Brain microvascular endothelial cell (primary cell): ENCODE results near the gene KIF3A.

Experiments used
- DNase-seq: peaks from one replicate; pipeline ENCODE4 v3.0.0-alpha.2; 2020
- H3K27ac ChIP-seq: fragments of 250-450 bp; sonication (Bioruptor Pico); 2 replicates; pipeline ENCODE4 v1.5.1; 2020; ENCODE audit warnings: mild to moderate bottlenecking, moderate library complexity
- H3K27me3 ChIP-seq: fragments of 250-450 bp; sonication (Bioruptor Pico); replicated peaks from 2 replicates; pipeline ENCODE4 v1.5.1; 2020; ENCODE audit warnings: mild to moderate bottlenecking
- H3K36me3 ChIP-seq: fragments of 250-450 bp; sonication (Bioruptor Pico); replicated peaks from 2 replicates; pipeline ENCODE4 v1.5.1; 2020; ENCODE audit warnings: mild to moderate bottlenecking
- H3K4me3 ChIP-seq: 2 replicates; pipeline ENCODE4 v1.5.1; 2011; ENCODE audit warnings: low read depth, mild to moderate bottlenecking, control low read depth, low read length, moderate library complexity
- in situ Hi-C: cut with HindIII; loops from 2 replicates; pipeline ENCODE4 v1.10.0; 2017; ENCODE audit warnings: low sequenced_read_pairs, low pct_ligation_motif_present
- TF ChIP-seq, protein P1 (sequence below): IDR thresholded peaks from 2 replicates; pipeline ENCODE4 v1.5.1; 2011; ENCODE audit warnings: low read depth, mild to moderate bottlenecking, moderate library complexity, low read length, control low read depth, inconsistent platforms; ENCODE audit errors: missing control alignments

The KIF3A gene

DNA sequence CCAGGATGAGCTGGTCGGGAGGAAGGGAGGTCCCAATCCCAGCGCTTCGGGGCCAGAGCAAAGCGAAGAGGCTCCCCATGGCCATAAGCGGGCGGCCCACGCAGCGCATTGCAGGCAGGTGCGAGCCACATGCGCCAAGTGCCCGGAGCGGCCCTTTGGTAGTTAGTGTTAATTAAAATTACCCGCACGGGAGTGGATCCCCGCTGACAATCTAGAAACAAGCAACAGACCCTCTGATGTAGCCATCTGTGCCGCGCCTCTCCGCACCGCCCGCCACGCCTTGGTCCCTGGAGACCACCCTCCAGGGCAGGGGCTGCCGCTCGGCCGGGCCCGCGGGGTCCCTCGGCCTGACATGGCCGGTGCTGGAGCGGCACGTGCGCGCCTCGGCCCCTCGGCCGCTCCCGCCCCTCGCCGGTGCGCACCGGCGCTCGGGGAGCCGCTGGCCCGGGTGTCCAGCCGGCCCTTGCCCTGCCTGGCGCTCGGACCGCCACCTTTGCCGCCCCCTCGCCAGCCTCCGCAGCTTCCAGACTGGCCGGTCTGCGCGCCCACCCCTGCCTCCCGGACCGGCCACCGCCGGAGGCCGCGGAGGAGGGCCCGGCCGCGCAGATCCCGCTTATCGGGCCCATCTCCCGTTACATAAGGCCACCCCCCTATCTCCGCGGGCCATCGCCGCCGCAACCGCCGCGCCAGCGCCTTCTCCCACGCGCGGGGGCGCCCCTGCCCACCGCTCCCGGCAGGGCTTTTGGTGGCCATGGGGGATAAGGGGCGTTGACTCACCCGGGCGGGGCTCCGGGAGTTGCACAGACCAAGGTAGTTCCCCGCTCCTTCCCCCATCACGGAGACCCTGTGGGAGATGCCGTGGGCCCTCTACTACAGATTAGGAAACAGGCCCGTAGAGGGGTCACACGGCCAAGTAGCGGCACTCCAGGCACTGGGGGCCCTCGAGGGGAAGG, 81.2 kb downstream of the KIF3A start:
- TF ChIP-seq, protein P1, sequence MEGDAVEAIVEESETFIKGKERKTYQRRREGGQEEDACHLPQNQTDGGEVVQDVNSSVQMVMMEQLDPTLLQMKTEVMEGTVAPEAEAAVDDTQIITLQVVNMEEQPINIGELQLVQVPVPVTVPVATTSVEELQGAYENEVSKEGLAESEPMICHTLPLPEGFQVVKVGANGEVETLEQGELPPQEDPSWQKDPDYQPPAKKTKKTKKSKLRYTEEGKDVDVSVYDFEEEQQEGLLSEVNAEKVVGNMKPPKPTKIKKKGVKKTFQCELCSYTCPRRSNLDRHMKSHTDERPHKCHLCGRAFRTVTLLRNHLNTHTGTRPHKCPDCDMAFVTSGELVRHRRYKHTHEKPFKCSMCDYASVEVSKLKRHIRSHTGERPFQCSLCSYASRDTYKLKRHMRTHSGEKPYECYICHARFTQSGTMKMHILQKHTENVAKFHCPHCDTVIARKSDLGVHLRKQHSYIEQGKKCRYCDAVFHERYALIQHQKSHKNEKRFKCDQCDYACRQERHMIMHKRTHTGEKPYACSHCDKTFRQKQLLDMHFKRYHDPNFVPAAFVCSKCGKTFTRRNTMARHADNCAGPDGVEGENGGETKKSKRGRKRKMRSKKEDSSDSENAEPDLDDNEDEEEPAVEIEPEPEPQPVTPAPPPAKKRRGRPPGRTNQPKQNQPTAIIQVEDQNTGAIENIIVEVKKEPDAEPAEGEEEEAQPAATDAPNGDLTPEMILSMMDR: no peak
- no peak overlapping the region for H3K27ac ChIP-seq
- H3K4me3 ChIP-seq: peak overlapping the region; percentile 42
- DNase-seq: no peak
- H3K36me3 ChIP-seq: no peaks in the 10 kb centered on the region
- no peaks in the 10 kb centered on the region for H3K27me3 ChIP-seq
- in situ Hi-C loops: no loop called here

DNA sequence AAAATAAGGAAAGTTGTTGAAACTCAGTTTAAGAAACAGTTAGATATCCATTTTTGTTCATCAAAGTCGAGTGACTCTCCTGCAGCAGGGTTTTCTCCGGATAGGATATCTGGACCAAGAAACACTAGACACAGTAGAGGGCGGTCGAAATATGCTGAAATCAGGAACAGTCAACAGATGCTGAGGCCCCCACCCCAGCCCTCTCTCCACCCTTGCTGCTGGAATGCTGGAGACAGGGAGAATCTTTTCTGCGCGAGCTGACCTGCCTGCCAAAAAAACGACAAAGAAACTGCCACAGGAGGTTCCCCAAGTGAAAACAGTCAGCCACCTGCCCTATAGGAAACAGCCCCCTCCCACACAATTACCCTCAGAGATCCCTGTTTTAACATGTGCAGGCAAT, 83.6 kb downstream of the KIF3A start:
- Histone ChIP-seq H3K27me3 (no peaks in the 10 kb centered on the region), H3K4me3 (no peak overlapping the region), H3K36me3 (no peaks in the 10 kb centered on the region), H3K27ac (no peak overlapping the region)
- DNase-seq: no peak
- TF ChIP-seq, protein P1: no peak
- in situ Hi-C loops: no loop called here

DNA sequence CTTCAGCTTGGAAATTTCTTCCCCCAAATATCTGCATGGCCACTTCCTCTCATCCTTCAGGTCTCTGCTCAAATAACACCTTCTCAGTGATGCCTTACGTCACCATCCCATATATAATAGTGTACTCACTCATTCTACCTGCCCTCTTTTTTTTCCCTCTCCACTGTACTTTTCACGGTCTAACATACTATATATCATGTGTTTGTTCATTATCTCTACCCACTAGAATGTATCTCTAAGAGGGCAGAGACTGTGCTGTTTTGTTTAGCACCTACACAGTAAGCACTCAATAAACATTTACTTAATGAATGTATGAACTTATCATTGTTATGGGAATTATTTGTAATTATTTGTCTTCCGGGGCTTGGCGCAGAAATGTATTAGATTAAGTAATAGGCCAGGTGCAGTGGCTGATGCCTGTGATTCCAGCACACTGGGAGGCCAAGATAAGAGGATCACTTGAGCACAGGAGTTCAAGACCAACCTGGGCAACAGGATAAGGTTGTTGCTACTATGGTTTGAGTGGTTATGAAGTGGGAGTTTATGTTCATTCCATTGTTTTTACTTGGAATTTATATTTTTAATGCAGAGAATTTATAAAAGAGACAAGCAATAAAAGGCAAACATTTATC, 85.4 kb downstream of the KIF3A start:
- Histone ChIP-seq H3K4me3 (no peak overlapping the region), H3K27me3 (no peaks in the 10 kb centered on the region), H3K36me3 (no peaks in the 10 kb centered on the region), H3K27ac (no peak overlapping the region)
- TF ChIP-seq, protein P1: no peak
- in situ Hi-C loops: no loop called here
- no peak for DNase-seq

DNA sequence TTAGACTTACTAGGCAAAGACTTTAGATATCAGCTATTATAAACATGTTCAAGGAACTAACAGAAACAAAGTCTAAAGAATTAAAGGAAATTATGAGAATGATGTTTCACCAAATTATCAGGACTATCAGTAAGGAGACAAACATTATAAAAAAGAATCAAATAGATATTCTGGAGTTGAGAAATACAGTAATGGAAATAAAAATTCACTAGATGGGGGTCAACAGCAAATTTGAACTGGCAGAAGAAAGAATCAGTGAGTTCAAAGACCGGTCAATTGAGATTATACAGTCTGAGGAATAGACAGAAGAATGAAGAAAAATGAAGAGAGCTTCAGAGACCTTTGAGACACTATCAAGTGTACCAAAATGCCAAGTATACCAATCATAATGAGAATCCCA, 89.0 kb downstream of the KIF3A start:
- H3K4me3 ChIP-seq: no peak overlapping the region
- in situ Hi-C loops: no loop called here
- no peaks in the 10 kb centered on the region for H3K36me3 ChIP-seq
- no peaks in the 10 kb centered on the region for H3K27me3 ChIP-seq
- no peak for DNase-seq
- TF ChIP-seq, protein P1: no peak
- H3K27ac ChIP-seq: no peak overlapping the region

DNA sequence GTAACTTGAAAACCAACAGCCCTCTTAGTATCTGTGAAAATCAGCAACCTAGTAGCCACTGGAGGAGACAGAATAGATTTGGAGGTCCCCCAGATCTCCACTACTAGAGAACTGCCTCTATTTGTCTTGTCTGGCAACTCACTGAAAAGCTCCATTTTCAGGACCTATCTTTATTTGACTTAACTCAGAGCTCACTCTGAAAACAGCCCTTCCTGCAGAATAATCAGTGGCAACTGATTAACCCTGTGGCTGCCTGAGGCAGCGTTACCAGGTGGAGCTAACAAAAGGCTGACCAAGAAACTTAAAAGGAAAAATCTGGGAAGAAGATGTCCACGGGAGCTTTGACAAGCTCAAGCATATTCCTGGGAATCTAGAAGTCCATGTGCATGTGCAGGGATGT, 89.9 kb downstream of the KIF3A start:
- no peak for DNase-seq
- in situ Hi-C loops: no loop called here
- no peak overlapping the region for H3K27ac ChIP-seq
- peaks cover 4% of the 10 kb centered on the region for H3K36me3 ChIP-seq
- no peak overlapping the region for H3K4me3 ChIP-seq
- no peaks in the 10 kb centered on the region for H3K27me3 ChIP-seq
- TF ChIP-seq, protein P1: no peak
